Endothelial cell of umbilical vein (primary cell): Measurements from ENCODE around the gene GFPT2. TPM values are rescaled to one million over a fixed set of nuclear protein-coding genes. Genes with fewer than 3 reads are reported as not detected.

Experiments
- BruUV-seq: library from RNA; stranded (reverse); fragments of 400-500 nt; replicated peaks from 2 replicates; lab custom pipeline; 2021; lab: Mats Ljungman, UMichigan
- CTCF ChIA-PET: fragments of 300-600, 350-600 bp; sonication (Branson Sonifier 250); formaldehyde crosslinking; loops from one replicate; lab custom pipeline; 2021; ENCODE audit warnings: antibody characterized with exemption, inconsistent platforms; lab: Charles Lee
- POLR2A ChIA-PET: fragments of 300-600, 350-600 bp; sonication (Branson Sonifier 250); formaldehyde crosslinking; loops from one replicate; lab custom pipeline; 2021; ENCODE audit warnings: antibody characterized with exemption, inconsistent platforms; lab: Charles Lee
- DNase-seq: peaks from one replicate; pipeline ENCODE4 v3.0.0-alpha.2; 2011; ENCODE audit warnings: low read depth, low spot score
- FAIRE-seq: peaks from 2 replicates; lab custom pipeline; 2011; peaks lifted over from hg19 to GRCh38; lab: Jason Lieb, UNC
- H2AFZ ChIP-seq: 2 replicates; pipeline ENCODE4 v1.6.0; 2012; ENCODE audit warnings: low read depth, low read length, control low read depth, inconsistent platforms
- H3K27ac ChIP-seq: 2 replicates; pipeline ENCODE4 v1.5.1; 2011; ENCODE audit warnings: low read depth, mild to moderate bottlenecking, control low read depth, low read length, moderate library complexity; ENCODE audit not compliant: insufficient read depth
- H3K27me3 ChIP-seq, 2 experiments: 2 replicates each; pipeline versions ENCODE4 v1.6.0 to v1.6.1; 2011; ENCODE audit warnings: low read length in 2 of 2, mixed read lengths in 1 of 2; ENCODE audit not compliant: control insufficient read depth in 2 of 2, insufficient read depth in 2 of 2
- H3K36me3 ChIP-seq, 2 experiments: 2 replicates in 1 of 2; 3 replicates in 1 of 2; pipeline ENCODE4 v1.5.1; 2011; ENCODE audit warnings: low read length in 2 of 2, mild to moderate bottlenecking in 1 of 2, moderate library complexity in 1 of 2; ENCODE audit not compliant: control insufficient read depth in 2 of 2, insufficient read depth in 2 of 2; ENCODE audit errors: extremely low read depth in 1 of 2
- H3K4me1 ChIP-seq: 3 replicates; pipeline ENCODE4 v1.5.1; 2011; ENCODE audit warnings: mild to moderate bottlenecking, low read length; ENCODE audit not compliant: control insufficient read depth, insufficient read depth; ENCODE audit errors: extremely low read depth
- H3K4me2 ChIP-seq: 2 replicates; pipeline ENCODE4 v1.6.1; 2011; ENCODE audit warnings: low read length, control low read depth, mixed read lengths; ENCODE audit not compliant: insufficient read depth
- H3K4me3 ChIP-seq, 3 experiments: fragments of 200-600 bp in 1 of 3; sonication (generic), shearing (Covaris generic) in 1 of 3; replicated peaks in 1 of 3; 2 replicates each; pipeline ENCODE4 v1.5.1; 2011 to 2016; ENCODE audit warnings: control low read depth in 3 of 3, low read length in 3 of 3, mild to moderate bottlenecking in 2 of 3, inconsistent platforms in 1 of 3, low read depth in 1 of 3, moderate library complexity in 1 of 3; ENCODE audit not compliant: insufficient read depth in 1 of 3
- H3K79me2 ChIP-seq: 2 replicates; pipeline ENCODE4 v1.6.0; 2012; ENCODE audit warnings: low read length, inconsistent platforms; ENCODE audit not compliant: control insufficient read depth, insufficient read depth
- H3K9ac ChIP-seq: replicated peaks from 2 replicates; pipeline ENCODE3; 2011; ENCODE audit warnings: low read length, control low read depth; ENCODE audit not compliant: insufficient read depth; ENCODE audit errors: extremely low read depth
- H3K9me1 ChIP-seq: replicated peaks from 3 replicates; pipeline ENCODE4 v1.6.0; 2011; ENCODE audit warnings: mild to moderate bottlenecking, low read length; ENCODE audit not compliant: control insufficient read depth, insufficient read depth; ENCODE audit errors: extremely low read depth
- H3K9me3 ChIP-seq: replicated peaks from 2 replicates; pipeline ENCODE4 v1.5.1; 2012; ENCODE audit warnings: low read length, inconsistent platforms; ENCODE audit not compliant: control insufficient read depth, insufficient read depth
- H4K20me1 ChIP-seq: replicated peaks from 2 replicates; pipeline ENCODE3; 2011; ENCODE audit warnings: mild to moderate bottlenecking, low read length; ENCODE audit not compliant: control insufficient read depth, insufficient read depth; ENCODE audit errors: extremely low read depth
- EZH2 ChIP-seq: IDR thresholded peaks from 2 replicates; pipeline ENCODE4 v1.6.1; 2012; ENCODE audit warnings: borderline replicate concordance, low read depth, mild to moderate bottlenecking, moderate library complexity, low read length, inconsistent platforms; ENCODE audit not compliant: severe bottlenecking
- FOS ChIP-seq: IDR thresholded peaks from 2 replicates; pipeline ENCODE4 v1.6.1; 2011; ENCODE audit warnings: mild to moderate bottlenecking, low read length, moderate library complexity, borderline replicate concordance; ENCODE audit not compliant: insufficient read depth
- GATA2 ChIP-seq: IDR thresholded peaks from 2 replicates; pipeline ENCODE4 v1.7.0; 2011; ENCODE audit warnings: low read depth, mild to moderate bottlenecking, moderate library complexity, mixed read lengths, low read length; ENCODE audit not compliant: insufficient read length, insufficient read depth
- JUN ChIP-seq: IDR thresholded peaks from 2 replicates; pipeline ENCODE4 v1.6.1; 2011; ENCODE audit warnings: borderline replicate concordance, low read depth; ENCODE audit not compliant: insufficient read length, insufficient read depth
- MYC ChIP-seq: IDR thresholded peaks from one replicate; pipeline ENCODE4 v1.6.1; 2011; ENCODE audit warnings: mild to moderate bottlenecking, low read depth, low read length
- POLR2A ChIP-seq: IDR thresholded peaks from 2 replicates; pipeline ENCODE4 v1.6.1; 2012; ENCODE audit warnings: low read depth, mild to moderate bottlenecking, control low read depth, low read length
- POLR2AphosphoS5 ChIP-seq: IDR thresholded peaks from 2 replicates; pipeline ENCODE4 v1.6.1; 2012; ENCODE audit warnings: low read depth, mild to moderate bottlenecking, control low read depth, low read length, moderate library complexity; ENCODE audit not compliant: insufficient read depth
- dilution Hi-C: fragments of 300-500 bp; cut with MboI; formaldehyde crosslinking; loops from one replicate; pipeline ENCODE4 v1.15.0; 2019; ENCODE audit warnings: low sequenced_read_pairs; ENCODE audit not compliant: extremely low pct_ligation_motif_present
- intact Hi-C: fragments of 100-400 bp; cut with micrococcal nuclease; formaldehyde crosslinking; loops from one replicate; pipeline ENCODE4 v1.10.0; 2022
- polyA plus RNA-seq, 4 experiments: library from polyadenylated mRNA; depleted of rRNA in 3 of 4; stranded (reverse) in 3 of 4; unstranded in 1 of 4; fragments of >200 nt; gene quantifications; 2 replicates each; pipeline versions ENCODE4 v1.2.1 to v1.2.3, GENCODE V29; 2011 to 2012; ENCODE audit warnings: missing spikeins in 1 of 4
- total RNA-seq: library from RNA; stranded (reverse); gene quantifications from 2 replicates; pipeline ENCODE4 v1.2.3, GENCODE V29; 2021
- TF ChIP-seq, protein P1 (sequence below): IDR thresholded peaks from 2 replicates; pipeline ENCODE4 v1.6.1; 2011; ENCODE audit not compliant: insufficient read depth, insufficient read length
- TF ChIP-seq, protein P2 (sequence below), 2 donors: IDR thresholded peaks; 1 replicate in 1 of 2; 2 replicates in 1 of 2; pipeline ENCODE4 v1.5.1; 2011; ENCODE audit warnings: low read length in 2 of 2, mild to moderate bottlenecking in 2 of 2, moderate library complexity in 2 of 2, control low read depth in 1 of 2, inconsistent platforms in 1 of 2, low read depth in 1 of 2; ENCODE audit not compliant: insufficient read depth in 1 of 2; ENCODE audit errors: extremely low read depth in 1 of 2

Gene GFPT2
- total and polyA plus RNA-seq, 2 donors (not counting 3 experiments of a cell fraction or from before 2014, with no cell fraction given): 4.3 to 4.5 TPM

DNA sequence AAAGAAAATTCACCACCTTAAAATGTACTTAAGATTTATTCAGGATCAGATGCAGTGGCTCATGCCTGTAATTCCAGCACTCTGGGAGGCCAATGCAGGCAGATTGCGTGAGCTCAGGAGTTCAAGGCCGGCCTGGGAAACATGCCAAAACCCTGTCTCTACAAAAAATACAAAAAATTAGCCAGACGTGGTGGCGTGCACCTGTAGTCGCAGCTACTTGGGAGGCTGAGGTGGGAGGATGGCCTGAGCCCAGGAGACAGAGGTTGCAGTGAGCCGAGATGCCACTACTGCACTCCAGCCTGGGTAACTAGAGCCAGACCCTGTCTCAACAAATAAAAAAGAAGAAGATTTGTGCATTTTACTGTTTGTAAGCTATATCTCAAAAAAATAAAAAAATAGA lies 34.7 kb upstream of the GFPT2 start:
- no peaks in the 10 kb centered on the region for H4K20me1 ChIP-seq
- DNase-seq (no peak), FAIRE-seq (no peak)
- H3K79me2 ChIP-seq: no peaks in the 10 kb centered on the region
- H3K27ac ChIP-seq: no peak overlapping the region
- no peak overlapping the region for H2AFZ ChIP-seq
- H3K27me3 ChIP-seq: no peaks in the 10 kb centered on the region
- no peaks in the 10 kb centered on the region for H3K36me3 ChIP-seq
- BruUV-seq: no TSS peak
- dilution Hi-C loops: no loop called here
- ChIA-PET POLR2A (no interaction called here), CTCF (no interaction called here)
- intact Hi-C loops: no loop called here
- no peaks in the 10 kb centered on the region for H3K9me1 ChIP-seq
- no peak overlapping the region for H3K4me3 ChIP-seq
- TF ChIP-seq POLR2AphosphoS5: no peak
- TF ChIP-seq JUN: no peak
- H3K4me2 ChIP-seq: no peak overlapping the region
- no peak overlapping the region for H3K9ac ChIP-seq
- H3K4me1 ChIP-seq: no peaks in the 10 kb centered on the region
- no peaks in the 10 kb centered on the region for H3K9me3 ChIP-seq

DNA sequence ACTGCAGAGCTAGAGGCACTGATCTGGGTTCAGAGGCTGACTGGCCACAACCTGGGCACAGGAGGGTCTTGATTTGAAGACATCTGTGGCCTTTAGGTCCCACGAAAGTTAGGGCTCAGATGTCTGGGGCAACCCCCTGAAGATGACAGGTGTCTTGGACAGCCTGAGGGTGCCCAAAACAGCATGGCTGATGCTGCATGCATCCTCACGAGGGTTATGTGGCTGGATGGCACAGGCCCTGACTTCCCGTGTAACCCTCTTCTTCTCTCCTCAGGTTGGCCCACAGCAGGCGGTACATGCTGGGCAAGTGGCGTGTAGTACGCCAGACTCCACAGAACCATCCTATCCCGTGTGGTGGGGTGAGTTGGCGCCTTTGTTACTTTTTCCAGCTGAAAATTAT lies 29.8 kb upstream of the GFPT2 start:
- Histone ChIP-seq H3K27ac (no peak overlapping the region), H3K9ac (no peak overlapping the region), H3K9me3 (no peaks in the 10 kb centered on the region), H3K4me1 (no peaks in the 10 kb centered on the region), H3K27me3 (no peaks in the 10 kb centered on the region), H2AFZ (no peak overlapping the region), H4K20me1 (no peaks in the 10 kb centered on the region), H3K9me1 (no peaks in the 10 kb centered on the region), H3K79me2 (no peaks in the 10 kb centered on the region), H3K36me3 (no peaks in the 10 kb centered on the region), H3K4me2 (no peak overlapping the region), H3K4me3 (no peak overlapping the region)
- CTCF ChIA-PET: no interaction called here
- POLR2A ChIA-PET: no interaction called here
- FAIRE-seq: no peak
- BruUV-seq: no TSS peak
- dilution Hi-C loops: no loop called here
- TF ChIP-seq GATA2: no peak
- no peak for TF ChIP-seq MYC
- no peak for TF ChIP-seq FOS
- no peak for TF ChIP-seq JUN
- TF ChIP-seq, protein P1, sequence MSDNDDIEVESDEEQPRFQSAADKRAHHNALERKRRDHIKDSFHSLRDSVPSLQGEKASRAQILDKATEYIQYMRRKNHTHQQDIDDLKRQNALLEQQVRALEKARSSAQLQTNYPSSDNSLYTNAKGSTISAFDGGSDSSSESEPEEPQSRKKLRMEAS: no peak
- no peak for TF ChIP-seq POLR2A
- no peak for TF ChIP-seq EZH2
- no peak for TF ChIP-seq POLR2AphosphoS5
- TF ChIP-seq, protein P2, sequence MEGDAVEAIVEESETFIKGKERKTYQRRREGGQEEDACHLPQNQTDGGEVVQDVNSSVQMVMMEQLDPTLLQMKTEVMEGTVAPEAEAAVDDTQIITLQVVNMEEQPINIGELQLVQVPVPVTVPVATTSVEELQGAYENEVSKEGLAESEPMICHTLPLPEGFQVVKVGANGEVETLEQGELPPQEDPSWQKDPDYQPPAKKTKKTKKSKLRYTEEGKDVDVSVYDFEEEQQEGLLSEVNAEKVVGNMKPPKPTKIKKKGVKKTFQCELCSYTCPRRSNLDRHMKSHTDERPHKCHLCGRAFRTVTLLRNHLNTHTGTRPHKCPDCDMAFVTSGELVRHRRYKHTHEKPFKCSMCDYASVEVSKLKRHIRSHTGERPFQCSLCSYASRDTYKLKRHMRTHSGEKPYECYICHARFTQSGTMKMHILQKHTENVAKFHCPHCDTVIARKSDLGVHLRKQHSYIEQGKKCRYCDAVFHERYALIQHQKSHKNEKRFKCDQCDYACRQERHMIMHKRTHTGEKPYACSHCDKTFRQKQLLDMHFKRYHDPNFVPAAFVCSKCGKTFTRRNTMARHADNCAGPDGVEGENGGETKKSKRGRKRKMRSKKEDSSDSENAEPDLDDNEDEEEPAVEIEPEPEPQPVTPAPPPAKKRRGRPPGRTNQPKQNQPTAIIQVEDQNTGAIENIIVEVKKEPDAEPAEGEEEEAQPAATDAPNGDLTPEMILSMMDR (IDR thresholded peaks at IDR 0.05; ENCODE audit: extremely low read depth in 1 of 2, insufficient read depth in 1 of 2, low read depth in 1 of 2, low read length in 2 of 2): no peak
- DNase-seq: no peak
- intact Hi-C loops: no loop called here
